Measurements from ENCODE around the gene NARF.

GRCh38 chr17:82410014-82410716, 48.4 kb upstream of the NARF start:
- TF ChIP-seq, protein P1, sequence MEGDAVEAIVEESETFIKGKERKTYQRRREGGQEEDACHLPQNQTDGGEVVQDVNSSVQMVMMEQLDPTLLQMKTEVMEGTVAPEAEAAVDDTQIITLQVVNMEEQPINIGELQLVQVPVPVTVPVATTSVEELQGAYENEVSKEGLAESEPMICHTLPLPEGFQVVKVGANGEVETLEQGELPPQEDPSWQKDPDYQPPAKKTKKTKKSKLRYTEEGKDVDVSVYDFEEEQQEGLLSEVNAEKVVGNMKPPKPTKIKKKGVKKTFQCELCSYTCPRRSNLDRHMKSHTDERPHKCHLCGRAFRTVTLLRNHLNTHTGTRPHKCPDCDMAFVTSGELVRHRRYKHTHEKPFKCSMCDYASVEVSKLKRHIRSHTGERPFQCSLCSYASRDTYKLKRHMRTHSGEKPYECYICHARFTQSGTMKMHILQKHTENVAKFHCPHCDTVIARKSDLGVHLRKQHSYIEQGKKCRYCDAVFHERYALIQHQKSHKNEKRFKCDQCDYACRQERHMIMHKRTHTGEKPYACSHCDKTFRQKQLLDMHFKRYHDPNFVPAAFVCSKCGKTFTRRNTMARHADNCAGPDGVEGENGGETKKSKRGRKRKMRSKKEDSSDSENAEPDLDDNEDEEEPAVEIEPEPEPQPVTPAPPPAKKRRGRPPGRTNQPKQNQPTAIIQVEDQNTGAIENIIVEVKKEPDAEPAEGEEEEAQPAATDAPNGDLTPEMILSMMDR (IDR thresholded peaks at IDR 0.05) = no peak
- TF ChIP-seq POLR2A (IDR thresholded peaks at IDR 0.05) = no peak
- no peak for TF ChIP-seq POLR2AphosphoS5 (IDR thresholded peaks at IDR 0.05)

All from transverse colon (tissue), 4 donors.